Nephron (organoid): ENCODE data around the gene ACTN2.

Experiments
- H3K27ac Mint-ChIP-seq, 3 experiments: 2 replicates each; pipeline ENCODE4 v1.8.0; 2020; ENCODE audit warnings: mixed read lengths in 3 of 3, mild to moderate bottlenecking in 2 of 3, moderate library complexity in 1 of 3
- H3K27me3 Mint-ChIP-seq: 2 replicates; pipeline ENCODE4 v1.8.0; 2021; ENCODE audit warnings: low read depth, mild to moderate bottlenecking, moderate library complexity, mixed read lengths
- H3K36me3 Mint-ChIP-seq: 2 replicates; pipeline ENCODE4 v1.8.0; 2020; ENCODE audit warnings: low read depth, mixed read lengths
- H3K4me1 Mint-ChIP-seq: 2 replicates; pipeline ENCODE4 v1.8.0; 2020; ENCODE audit warnings: mixed read lengths
- H3K4me3 Mint-ChIP-seq, 3 experiments: 2 replicates each; pipeline ENCODE4 v1.8.0; 2020; ENCODE audit warnings: mild to moderate bottlenecking in 3 of 3, mixed read lengths in 3 of 3, moderate library complexity in 2 of 3
- H3K9me3 Mint-ChIP-seq: 2 replicates; pipeline ENCODE4 v1.8.0; 2020; ENCODE audit warnings: mixed read lengths
- CTCF ChIP-seq, 3 experiments: fragments of 200-600 bp; sonication (generic); IDR thresholded peaks; one replicate each; pipeline ENCODE4 v1.5.0; 2021; ENCODE audit warnings: antibody characterized with exemption in 3 of 3; ENCODE audit not compliant: unreplicated experiment in 3 of 3

The ACTN2 gene

GRCh38 chr1:236767276-236767675, 81.0 kb downstream of the ACTN2 start:
- TF ChIP-seq CTCF (IDR thresholded peaks at IDR 0.05; ENCODE audit: unreplicated experiment in 3 of 3), result no peak
- Mint-ChIP-seq H3K27ac (peak overlapping the region in 1 of 3 experiments; percentile 74), H3K27me3 (peaks cover 8% of the 10 kb centered on the region), H3K9me3 (no peaks in the 10 kb centered on the region), H3K4me3 (no peak overlapping the region), H3K36me3 (no peaks in the 10 kb centered on the region), H3K4me1 (no peaks in the 10 kb centered on the region)

GRCh38 chr1:236768601-236769000, 82.3 kb downstream of the ACTN2 start:
- no peaks in the 10 kb centered on the region for H3K9me3 Mint-ChIP-seq
- H3K4me3 Mint-ChIP-seq, result no peak overlapping the region
- H3K27ac Mint-ChIP-seq, result peak overlapping the region in 1 of 3 experiments; percentile 29
- H3K36me3 Mint-ChIP-seq, result no peaks in the 10 kb centered on the region
- H3K27me3 Mint-ChIP-seq, result peaks cover 11% of the 10 kb centered on the region
- TF ChIP-seq CTCF (IDR thresholded peaks at IDR 0.05; ENCODE audit: unreplicated experiment in 3 of 3), result no peak
- no peaks in the 10 kb centered on the region for H3K4me1 Mint-ChIP-seq

DNA sequence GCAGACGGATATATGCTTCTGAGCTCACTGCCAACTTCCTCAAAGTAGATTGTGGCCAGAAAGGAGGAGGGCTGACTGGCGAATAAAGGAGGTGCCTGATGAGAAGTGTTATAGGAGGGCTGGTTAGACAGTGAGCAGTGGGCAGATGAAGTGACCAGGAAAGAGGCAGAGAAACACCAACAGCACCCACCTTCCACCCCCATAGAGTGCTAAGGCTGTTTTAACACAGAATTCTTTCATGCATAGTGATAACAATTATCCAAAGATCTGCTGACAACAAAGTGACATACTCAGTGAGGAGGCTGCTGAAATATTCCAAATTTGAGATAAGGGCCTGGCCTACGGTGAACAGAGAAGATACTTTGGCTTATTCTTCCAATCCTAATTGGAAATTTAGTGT, 87.6 kb downstream of the ACTN2 start:
- peaks cover 15% of the 10 kb centered on the region for H3K9me3 Mint-ChIP-seq
- no peak overlapping the region for H3K4me3 Mint-ChIP-seq
- no peaks in the 10 kb centered on the region for H3K36me3 Mint-ChIP-seq
- H3K4me1 Mint-ChIP-seq, result no peaks in the 10 kb centered on the region
- H3K27me3 Mint-ChIP-seq, result peaks cover 8% of the 10 kb centered on the region
- no peak for TF ChIP-seq CTCF (IDR thresholded peaks at IDR 0.05; ENCODE audit: unreplicated experiment in 3 of 3)
- H3K27ac Mint-ChIP-seq, result no peak overlapping the region

DNA sequence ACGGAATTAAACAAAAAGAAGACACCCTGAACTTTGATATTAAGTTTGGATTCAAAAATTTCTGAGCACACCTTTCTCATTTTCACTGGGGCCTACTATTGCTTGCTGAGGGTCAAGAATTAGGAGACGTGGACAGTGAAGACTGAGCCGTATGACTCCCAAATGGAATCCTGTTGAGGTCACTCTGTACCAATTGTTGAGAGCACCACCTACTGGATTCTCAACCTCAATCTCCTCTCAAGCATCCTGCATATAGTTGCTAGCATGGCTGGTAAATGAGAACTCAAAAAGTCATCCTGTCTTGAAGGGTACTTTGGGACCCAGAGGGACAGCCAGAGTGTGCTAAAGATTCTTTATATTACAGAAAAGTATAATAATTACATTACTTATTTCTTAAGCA, 88.6 kb downstream of the ACTN2 start:
- H3K27me3 Mint-ChIP-seq, result peaks cover 8% of the 10 kb centered on the region
- no peak overlapping the region for H3K4me3 Mint-ChIP-seq
- TF ChIP-seq CTCF (IDR thresholded peaks at IDR 0.05; ENCODE audit: unreplicated experiment in 3 of 3), result peak in 1 of 3 experiments; percentile 6
- peaks cover 21% of the 10 kb centered on the region for H3K9me3 Mint-ChIP-seq
- no peak overlapping the region for H3K27ac Mint-ChIP-seq
- no peaks in the 10 kb centered on the region for H3K4me1 Mint-ChIP-seq
- no peaks in the 10 kb centered on the region for H3K36me3 Mint-ChIP-seq

GRCh38 chr1:236779312-236779711, 93.0 kb downstream of the ACTN2 start:
- Mint-ChIP-seq H3K4me1 (no peaks in the 10 kb centered on the region), H3K4me3 (no peak overlapping the region), H3K27ac (no peak overlapping the region), H3K36me3 (no peaks in the 10 kb centered on the region), H3K27me3 (no peaks in the 10 kb centered on the region), H3K9me3 (peaks cover 21% of the 10 kb centered on the region)
- no peak for TF ChIP-seq CTCF (IDR thresholded peaks at IDR 0.05; ENCODE audit: unreplicated experiment in 3 of 3)

GRCh38 chr1:236785477-236785876, 99.2 kb downstream of the ACTN2 start:
- H3K27me3 Mint-ChIP-seq, result peaks cover 4% of the 10 kb centered on the region
- H3K36me3 Mint-ChIP-seq, result no peaks in the 10 kb centered on the region
- H3K4me1 Mint-ChIP-seq, result no peaks in the 10 kb centered on the region
- H3K9me3 Mint-ChIP-seq, result no peaks in the 10 kb centered on the region
- no peak for TF ChIP-seq CTCF (IDR thresholded peaks at IDR 0.05; ENCODE audit: unreplicated experiment in 3 of 3)
- H3K27ac Mint-ChIP-seq, result no peak overlapping the region
- H3K4me3 Mint-ChIP-seq, result no peak overlapping the region
